ENCODE measurements around the gene FAF2.

FAF2 gene

DNA sequence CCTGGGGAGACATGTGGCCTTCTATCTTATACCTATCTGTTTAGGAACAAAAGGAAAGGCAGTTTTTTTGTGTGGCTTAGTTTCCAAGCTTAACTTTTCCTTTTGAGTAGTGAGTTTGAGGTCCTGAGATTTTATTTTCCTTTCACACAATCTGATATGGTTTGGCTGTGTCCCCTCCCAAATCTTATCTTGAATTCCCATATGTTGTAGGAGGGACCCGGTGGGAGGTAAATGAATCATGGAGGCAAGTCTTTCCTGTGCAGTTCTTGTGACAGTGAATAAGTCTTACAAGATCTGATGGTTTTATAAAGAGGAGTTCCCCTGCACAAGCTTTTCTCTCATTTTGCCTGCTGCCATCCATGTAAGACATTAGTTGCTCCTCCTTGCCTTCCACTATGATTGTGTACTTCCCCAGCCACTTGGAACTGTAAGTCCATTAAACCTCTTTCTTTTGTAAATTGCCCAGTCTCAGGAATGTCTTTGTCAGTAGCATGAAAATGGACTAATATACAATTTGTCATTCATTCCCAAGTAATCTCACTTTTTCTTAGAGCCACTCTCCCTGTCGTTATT lies 27.1 kb upstream of the FAF2 start:
- H3K36me3 ChIP-seq (ENCODE audit: insufficient read depth, low read length): no peaks in the 10 kb centered on the region; the same call in 1 of the 2 replicates
- no peak overlapping the region for H3K9ac ChIP-seq (ENCODE audit: low read length)
- H4K20me1 ChIP-seq (ENCODE audit: insufficient read depth, low read length): no peaks in the 10 kb centered on the region
- no peaks in the 10 kb centered on the region for H3K9me2 ChIP-seq (ENCODE audit: low read depth, low read length)
- no peak overlapping the region for H2AFZ ChIP-seq (ENCODE audit: low read length)
- H3K4me3 ChIP-seq (ENCODE audit: low read depth, low read length, poor library complexity, severe bottlenecking): no peak overlapping the region
- H3K79me2 ChIP-seq (ENCODE audit: insufficient read depth, low read length): no peaks in the 10 kb centered on the region
- peaks cover 6% of the 10 kb centered on the region; the same call in 1 of the 2 replicates for H3K27me3 ChIP-seq (ENCODE audit: insufficient read depth, low read length)
- TF ChIP-seq CTCF (IDR thresholded peaks at IDR 0.05; ENCODE audit: low read length) (no peak), EZH2 (IDR thresholded peaks at IDR 0.05; ENCODE audit: borderline replicate concordance, low read length) (no peak)
- H3F3A ChIP-seq (ENCODE audit: insufficient read depth, low read length): no peaks in the 10 kb centered on the region
- peaks cover 8% of the 10 kb centered on the region; the same call in 1 of the 2 replicates for H3K9me3 ChIP-seq (ENCODE audit: low read length)
- H3K4me2 ChIP-seq (ENCODE audit: low read length): no peak overlapping the region
- H3K27ac ChIP-seq (ENCODE audit: low read depth, low read length, poor library complexity, severe bottlenecking): no peak overlapping the region
- H3K4me1 ChIP-seq (ENCODE audit: insufficient read depth, low read length, severe bottlenecking): peaks cover 6% of the 10 kb centered on the region

- peaks cover 6% of the 10 kb centered on the region; the same call in 1 of the 2 replicates for H3K27me3 ChIP-seq (ENCODE audit: insufficient read depth, low read length)
- H3K9ac ChIP-seq (ENCODE audit: low read length): no peak overlapping the region
- no peak overlapping the region for H3K4me3 ChIP-seq (ENCODE audit: low read depth, low read length, poor library complexity, severe bottlenecking)
- no peak overlapping the region for H3K4me2 ChIP-seq (ENCODE audit: low read length)
- no peak overlapping the region for H2AFZ ChIP-seq (ENCODE audit: low read length)
- no peaks in the 10 kb centered on the region for H4K20me1 ChIP-seq (ENCODE audit: insufficient read depth, low read length)
- no peaks in the 10 kb centered on the region for H3K79me2 ChIP-seq (ENCODE audit: insufficient read depth, low read length)
- H3K4me1 ChIP-seq (ENCODE audit: insufficient read depth, low read length, severe bottlenecking): no peaks in the 10 kb centered on the region
- H3K36me3 ChIP-seq (ENCODE audit: insufficient read depth, low read length): no peaks in the 10 kb centered on the region; the same call in 1 of the 2 replicates
- H3K9me3 ChIP-seq (ENCODE audit: low read length): peaks cover 8% of the 10 kb centered on the region; the same call in 1 of the 2 replicates
- no peaks in the 10 kb centered on the region for H3K9me2 ChIP-seq (ENCODE audit: low read depth, low read length)
- TF ChIP-seq EZH2 (IDR thresholded peaks at IDR 0.05; ENCODE audit: borderline replicate concordance, low read length): no peak
- TF ChIP-seq CTCF (IDR thresholded peaks at IDR 0.05; ENCODE audit: low read length): no peak
- no peak overlapping the region for H3K27ac ChIP-seq (ENCODE audit: low read depth, low read length, poor library complexity, severe bottlenecking)
- H3F3A ChIP-seq (ENCODE audit: insufficient read depth, low read length): no peaks in the 10 kb centered on the region
Observed at GRCh38 chr5:176424181-176424580, 24.0 kb upstream of the FAF2 start.

- no peaks in the 10 kb centered on the region for H3K9me2 ChIP-seq (ENCODE audit: low read depth, low read length)
- peaks cover 6% of the 10 kb centered on the region; the same call in 1 of the 2 replicates for H3K27me3 ChIP-seq (ENCODE audit: insufficient read depth, low read length)
- no peak overlapping the region for H3K4me3 ChIP-seq (ENCODE audit: low read depth, low read length, poor library complexity, severe bottlenecking)
- TF ChIP-seq EZH2 (IDR thresholded peaks at IDR 0.05; ENCODE audit: borderline replicate concordance, low read length) (no peak), CTCF (IDR thresholded peaks at IDR 0.05; ENCODE audit: low read length) (no peak)
- H3F3A ChIP-seq (ENCODE audit: insufficient read depth, low read length): no peaks in the 10 kb centered on the region
- H3K9me3 ChIP-seq (ENCODE audit: low read length): peaks cover 8% of the 10 kb centered on the region; the same call in 1 of the 2 replicates
- peaks cover 9% of the 10 kb centered on the region for H3K4me1 ChIP-seq (ENCODE audit: insufficient read depth, low read length, severe bottlenecking)
- no peak overlapping the region for H2AFZ ChIP-seq (ENCODE audit: low read length)
- H3K79me2 ChIP-seq (ENCODE audit: insufficient read depth, low read length): no peaks in the 10 kb centered on the region
- no peak overlapping the region for H3K9ac ChIP-seq (ENCODE audit: low read length)
- no peaks in the 10 kb centered on the region for H4K20me1 ChIP-seq (ENCODE audit: insufficient read depth, low read length)
- H3K36me3 ChIP-seq (ENCODE audit: insufficient read depth, low read length): no peaks in the 10 kb centered on the region; the same call in 1 of the 2 replicates
- H3K4me2 ChIP-seq (ENCODE audit: low read length): no peak overlapping the region
- H3K27ac ChIP-seq (ENCODE audit: low read depth, low read length, poor library complexity, severe bottlenecking): no peak overlapping the region
Observed at GRCh38 chr5:176425138-176425537, 23.0 kb upstream of the FAF2 start.

Measured in OCI-LY1 (cell line).